GM12801 (cell line): ENCODE results near the gene TXNDC17.

Experiments used
- TF ChIP-seq, protein P1 (sequence below): IDR thresholded peaks from one replicate; pipeline ENCODE4 v1.5.1; 2011; ENCODE audit warnings: control low read depth; ENCODE audit not compliant: insufficient read length; ENCODE audit errors: extremely low read depth

The TXNDC17 gene

DNA sequence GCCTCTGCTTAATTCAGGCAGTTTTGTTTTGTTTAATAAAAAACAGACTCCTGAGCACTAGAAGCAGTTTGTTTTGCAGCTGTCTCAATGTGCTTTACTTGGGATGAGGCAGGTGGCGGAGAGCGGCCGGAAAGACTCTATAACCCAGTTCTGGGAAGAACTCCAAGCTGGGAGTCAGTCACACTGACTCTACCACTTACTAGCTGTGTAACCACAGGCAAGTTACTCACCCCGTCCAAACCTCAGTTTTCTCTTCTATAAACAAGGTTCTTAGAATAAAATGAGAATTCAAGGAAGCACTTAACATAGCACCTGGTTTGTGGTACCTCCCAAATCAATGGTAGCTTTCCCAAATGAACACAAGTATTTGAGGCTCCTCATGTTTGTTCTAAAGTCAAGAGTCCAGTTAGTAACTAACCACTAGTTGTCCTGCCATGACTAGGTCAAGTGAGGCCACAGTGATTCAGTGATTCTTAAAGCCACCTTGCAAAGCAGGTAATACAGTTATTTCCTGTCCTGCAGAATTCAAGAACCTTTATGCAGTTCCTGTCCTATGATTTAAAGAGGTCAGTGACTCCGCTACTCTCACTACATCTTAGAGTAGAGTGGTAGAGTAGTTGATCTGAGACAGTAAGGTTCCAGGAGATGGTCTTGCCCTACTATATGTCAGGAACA, 2.7 kb downstream of the TXNDC17 start:
- TF ChIP-seq, protein P1, sequence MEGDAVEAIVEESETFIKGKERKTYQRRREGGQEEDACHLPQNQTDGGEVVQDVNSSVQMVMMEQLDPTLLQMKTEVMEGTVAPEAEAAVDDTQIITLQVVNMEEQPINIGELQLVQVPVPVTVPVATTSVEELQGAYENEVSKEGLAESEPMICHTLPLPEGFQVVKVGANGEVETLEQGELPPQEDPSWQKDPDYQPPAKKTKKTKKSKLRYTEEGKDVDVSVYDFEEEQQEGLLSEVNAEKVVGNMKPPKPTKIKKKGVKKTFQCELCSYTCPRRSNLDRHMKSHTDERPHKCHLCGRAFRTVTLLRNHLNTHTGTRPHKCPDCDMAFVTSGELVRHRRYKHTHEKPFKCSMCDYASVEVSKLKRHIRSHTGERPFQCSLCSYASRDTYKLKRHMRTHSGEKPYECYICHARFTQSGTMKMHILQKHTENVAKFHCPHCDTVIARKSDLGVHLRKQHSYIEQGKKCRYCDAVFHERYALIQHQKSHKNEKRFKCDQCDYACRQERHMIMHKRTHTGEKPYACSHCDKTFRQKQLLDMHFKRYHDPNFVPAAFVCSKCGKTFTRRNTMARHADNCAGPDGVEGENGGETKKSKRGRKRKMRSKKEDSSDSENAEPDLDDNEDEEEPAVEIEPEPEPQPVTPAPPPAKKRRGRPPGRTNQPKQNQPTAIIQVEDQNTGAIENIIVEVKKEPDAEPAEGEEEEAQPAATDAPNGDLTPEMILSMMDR: no peak

DNA sequence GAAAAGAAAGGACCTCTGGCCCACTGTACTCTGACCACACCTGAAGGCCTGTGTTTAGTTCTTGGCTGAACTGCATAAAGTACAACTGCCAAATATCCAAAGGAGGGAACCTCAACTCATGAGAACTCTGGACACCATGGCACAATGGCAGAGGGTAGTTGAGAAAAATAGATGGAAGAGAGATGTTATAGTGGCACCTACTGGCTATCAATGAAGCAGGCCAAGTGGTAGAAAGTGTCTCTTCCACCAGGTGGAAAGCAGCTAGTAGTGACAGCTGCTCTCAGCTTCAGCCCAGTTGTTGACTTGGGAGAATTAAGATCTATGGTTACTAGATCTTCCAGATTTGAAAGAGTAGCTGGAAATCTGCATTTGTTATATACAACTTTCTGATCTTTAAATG, 7.3 kb downstream of the TXNDC17 start:
- TF ChIP-seq, protein P1: no peak

DNA sequence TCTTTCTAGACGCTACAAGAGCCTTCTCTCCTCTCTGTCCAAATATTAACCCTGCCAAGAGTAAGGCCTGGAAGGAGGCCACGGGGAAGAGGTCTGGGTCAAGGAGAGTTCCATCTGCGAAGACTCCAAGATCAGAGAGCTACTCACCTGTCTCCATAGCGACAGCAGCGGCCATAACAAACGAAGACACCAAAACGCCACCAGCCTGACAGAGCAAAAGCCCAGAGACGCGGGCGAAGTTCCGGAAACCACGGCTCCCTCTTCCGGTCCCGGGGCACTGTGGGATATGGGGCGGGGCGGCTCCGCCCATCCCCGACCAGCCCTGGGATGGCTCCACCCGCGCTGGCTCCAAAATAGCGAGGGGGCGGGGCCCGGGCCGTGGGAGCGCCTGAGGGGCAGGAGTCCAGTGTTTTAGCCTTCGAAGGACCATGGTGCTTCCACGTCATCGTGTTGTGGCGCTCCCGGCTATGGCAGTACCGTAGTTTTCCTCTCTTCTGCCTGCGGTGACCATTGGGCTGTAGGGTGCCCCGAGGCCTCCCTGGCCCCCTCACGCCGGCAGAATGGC, 10.6 kb downstream of the TXNDC17 start, which contains the start of the genes C17orf100 and MED31:
C17orf100 (plus strand) TSS at position 409 of the 565 bp plus-strand sequence; CDS start at position 561, 152 bp downstream.
MED31 (minus strand) TSS at position 252 of the 565 bp plus-strand sequence; CDS start at position 175, 77 bp downstream.
- TF ChIP-seq, protein P1: no peak

DNA sequence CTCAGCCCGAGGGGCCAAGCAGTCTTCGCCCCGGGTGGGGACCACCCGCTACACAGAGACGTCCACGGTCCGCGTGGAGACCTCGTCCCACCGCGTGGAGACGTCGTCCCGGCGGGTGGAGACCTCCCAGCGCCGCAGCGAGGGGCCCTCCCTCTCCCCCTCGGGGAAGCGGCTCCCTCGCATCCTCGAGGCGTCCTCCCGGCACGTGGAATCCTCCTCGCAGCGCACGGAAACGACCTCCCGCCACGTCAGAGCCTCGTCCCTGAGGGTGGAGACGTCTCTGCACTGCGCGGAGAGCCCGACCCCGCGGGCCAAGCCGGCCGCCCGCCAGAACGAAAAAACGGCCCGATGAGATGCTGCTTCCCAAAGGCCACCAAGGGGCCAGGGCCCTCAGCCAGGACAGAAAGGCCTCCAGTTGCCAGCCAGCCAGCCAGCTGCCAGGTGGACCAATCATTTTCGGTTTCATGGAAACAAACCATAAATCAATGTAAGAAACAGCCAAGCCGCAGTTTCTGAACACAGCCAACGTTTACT, 11.1 kb downstream of the TXNDC17 start:
- TF ChIP-seq, protein P1: no peak

DNA sequence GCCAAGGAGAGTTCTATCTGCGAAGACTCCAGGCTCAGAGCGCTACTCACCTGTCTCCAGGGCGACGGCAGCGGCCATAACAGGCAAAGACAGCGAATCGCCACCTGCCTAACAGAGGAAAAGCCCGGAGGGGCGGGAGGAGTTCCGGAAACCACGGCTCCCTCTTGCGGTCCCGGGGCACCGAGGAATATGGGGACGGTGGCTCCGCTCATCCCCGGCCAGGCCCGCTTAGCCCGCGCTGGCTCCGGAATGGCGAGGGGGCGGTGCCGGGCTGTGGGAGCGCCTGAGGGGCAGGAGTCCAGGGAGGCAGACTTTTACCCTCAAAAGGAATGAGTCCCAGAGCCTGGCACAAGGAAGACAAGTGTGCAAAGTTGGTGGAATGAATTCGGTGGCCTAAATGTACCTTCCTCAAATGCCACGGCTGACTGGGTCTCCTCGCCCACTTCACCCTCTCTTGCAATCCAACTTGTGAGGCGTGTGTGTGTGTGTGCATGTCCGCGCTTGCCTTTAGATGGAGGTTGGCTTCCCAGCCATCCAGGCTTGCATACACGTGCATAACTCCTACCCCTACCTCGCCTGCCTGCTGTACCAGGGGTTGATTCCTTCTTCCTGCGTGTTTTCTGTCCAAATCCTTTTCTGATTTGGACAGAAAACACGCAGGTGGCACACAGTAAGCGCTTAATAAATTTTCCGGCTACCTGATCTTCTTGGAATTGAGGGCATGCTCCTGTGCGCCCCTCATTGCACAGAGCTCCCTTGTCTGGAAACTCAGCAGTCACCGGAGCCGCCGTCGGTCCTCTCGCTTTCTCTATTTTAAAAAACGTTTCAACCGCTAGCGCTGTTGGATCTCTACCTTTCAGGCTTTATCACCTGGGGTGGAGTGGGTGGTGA, 14.2 kb downstream of the TXNDC17 start:
- TF ChIP-seq, protein P1: no peak

DNA sequence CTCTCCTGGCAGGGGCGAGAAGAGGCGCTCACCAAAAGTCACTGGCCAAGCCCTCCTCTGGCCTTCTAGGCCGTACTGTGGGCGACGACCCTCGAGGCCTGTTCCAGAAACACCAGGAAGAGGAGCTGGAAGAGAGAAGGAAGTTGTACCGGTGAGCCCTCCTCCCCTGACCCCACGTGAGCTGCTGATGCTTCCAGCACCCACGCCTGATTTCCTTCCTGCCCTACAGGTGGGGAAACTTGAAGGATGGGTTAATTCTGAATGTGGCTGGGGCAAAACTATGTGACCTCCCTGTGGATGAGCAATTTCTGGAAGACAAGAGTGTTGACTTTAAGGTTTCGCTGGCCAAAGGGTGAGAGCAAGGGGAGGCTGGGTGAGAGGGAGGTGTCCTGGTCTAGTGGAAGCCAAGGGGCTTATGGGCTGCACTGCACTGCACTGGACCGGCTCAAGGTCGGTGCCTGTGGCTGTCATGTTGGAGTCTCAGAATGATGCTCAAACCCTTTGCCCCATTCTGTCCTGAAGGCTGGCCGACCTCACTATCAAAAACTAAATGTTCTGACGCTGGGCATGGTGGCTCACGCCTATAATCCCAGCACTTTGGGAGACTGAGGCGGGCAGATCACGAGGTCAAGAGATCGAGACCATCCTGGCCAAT, 16.9 kb downstream of the TXNDC17 start:
- TF ChIP-seq, protein P1: no peak
